Endothelial cell of umbilical vein (primary cell): ENCODE results near the gene JPT2.

Experiments used
- EZH2 ChIP-seq: IDR thresholded peaks from 2 replicates; pipeline ENCODE4 v1.6.1; 2012; ENCODE audit warnings: borderline replicate concordance, low read depth, mild to moderate bottlenecking, moderate library complexity, low read length, inconsistent platforms; ENCODE audit not compliant: severe bottlenecking
- FOS ChIP-seq: IDR thresholded peaks from 2 replicates; pipeline ENCODE4 v1.6.1; 2011; ENCODE audit warnings: mild to moderate bottlenecking, low read length, moderate library complexity, borderline replicate concordance; ENCODE audit not compliant: insufficient read depth
- JUN ChIP-seq: IDR thresholded peaks from 2 replicates; pipeline ENCODE4 v1.6.1; 2011; ENCODE audit warnings: borderline replicate concordance, low read depth; ENCODE audit not compliant: insufficient read length, insufficient read depth
- POLR2A ChIP-seq: IDR thresholded peaks from 2 replicates; pipeline ENCODE4 v1.6.1; 2012; ENCODE audit warnings: low read depth, mild to moderate bottlenecking, control low read depth, low read length
- TF ChIP-seq, protein P1 (sequence below), 2 donors: IDR thresholded peaks; 1 replicate in 1 of 2; 2 replicates in 1 of 2; pipeline ENCODE4 v1.5.1; 2011; ENCODE audit warnings: low read length in 2 of 2, mild to moderate bottlenecking in 2 of 2, moderate library complexity in 2 of 2, control low read depth in 1 of 2, inconsistent platforms in 1 of 2, low read depth in 1 of 2; ENCODE audit not compliant: insufficient read depth in 1 of 2; ENCODE audit errors: extremely low read depth in 1 of 2

DNA sequence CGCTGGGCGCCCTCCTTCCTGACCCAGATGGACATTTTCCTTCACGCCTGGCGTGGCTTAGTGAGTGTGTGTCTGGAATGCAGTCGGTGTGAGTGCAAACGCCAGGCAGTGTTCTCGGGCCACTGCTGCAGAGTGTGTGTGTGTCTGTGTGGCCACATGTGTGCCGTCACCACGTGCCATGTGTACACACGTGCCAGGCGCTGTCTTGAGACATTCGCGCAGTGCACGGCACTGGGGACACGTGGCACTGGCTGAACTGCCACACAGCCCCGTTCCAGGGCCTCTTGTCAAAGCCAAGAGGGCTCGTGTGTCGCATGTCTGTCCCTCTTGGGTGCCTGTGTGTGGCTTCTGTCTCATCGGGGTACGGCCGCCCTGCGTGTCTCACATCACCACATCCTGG is 56.7 kb downstream of the JPT2 start:
- TF ChIP-seq, protein P1, sequence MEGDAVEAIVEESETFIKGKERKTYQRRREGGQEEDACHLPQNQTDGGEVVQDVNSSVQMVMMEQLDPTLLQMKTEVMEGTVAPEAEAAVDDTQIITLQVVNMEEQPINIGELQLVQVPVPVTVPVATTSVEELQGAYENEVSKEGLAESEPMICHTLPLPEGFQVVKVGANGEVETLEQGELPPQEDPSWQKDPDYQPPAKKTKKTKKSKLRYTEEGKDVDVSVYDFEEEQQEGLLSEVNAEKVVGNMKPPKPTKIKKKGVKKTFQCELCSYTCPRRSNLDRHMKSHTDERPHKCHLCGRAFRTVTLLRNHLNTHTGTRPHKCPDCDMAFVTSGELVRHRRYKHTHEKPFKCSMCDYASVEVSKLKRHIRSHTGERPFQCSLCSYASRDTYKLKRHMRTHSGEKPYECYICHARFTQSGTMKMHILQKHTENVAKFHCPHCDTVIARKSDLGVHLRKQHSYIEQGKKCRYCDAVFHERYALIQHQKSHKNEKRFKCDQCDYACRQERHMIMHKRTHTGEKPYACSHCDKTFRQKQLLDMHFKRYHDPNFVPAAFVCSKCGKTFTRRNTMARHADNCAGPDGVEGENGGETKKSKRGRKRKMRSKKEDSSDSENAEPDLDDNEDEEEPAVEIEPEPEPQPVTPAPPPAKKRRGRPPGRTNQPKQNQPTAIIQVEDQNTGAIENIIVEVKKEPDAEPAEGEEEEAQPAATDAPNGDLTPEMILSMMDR (IDR thresholded peaks at IDR 0.05; ENCODE audit: extremely low read depth in 1 of 2, insufficient read depth in 1 of 2, low read depth in 1 of 2, low read length in 2 of 2) = no peak
- TF ChIP-seq EZH2 (no peak), FOS (no peak), JUN (no peak), POLR2A (no peak)
